Neural progenitor cell (in vitro differentiated cells): ENCODE data around the gene NUP85.

ENCODE experiments used
- CTCF ChIP-seq: fragments of 200-600 bp; sonication (generic); IDR thresholded peaks from 2 replicates; pipeline ENCODE4 v1.5.1; 2017; ENCODE audit warnings: antibody characterized with exemption, mild to moderate bottlenecking
- EZH2 ChIP-seq: fragments of 200-600 bp; sonication (generic); IDR thresholded peaks from 2 replicates; pipeline ENCODE4 v1.6.1; 2017; ENCODE audit warnings: antibody characterized with exemption, mild to moderate bottlenecking, moderate library complexity
- EZH2phosphoT487 ChIP-seq: fragments of 200-600 bp; sonication (generic); IDR thresholded peaks from 2 replicates; pipeline ENCODE4 v1.6.1; 2017; ENCODE audit warnings: antibody characterized with exemption

DNA sequence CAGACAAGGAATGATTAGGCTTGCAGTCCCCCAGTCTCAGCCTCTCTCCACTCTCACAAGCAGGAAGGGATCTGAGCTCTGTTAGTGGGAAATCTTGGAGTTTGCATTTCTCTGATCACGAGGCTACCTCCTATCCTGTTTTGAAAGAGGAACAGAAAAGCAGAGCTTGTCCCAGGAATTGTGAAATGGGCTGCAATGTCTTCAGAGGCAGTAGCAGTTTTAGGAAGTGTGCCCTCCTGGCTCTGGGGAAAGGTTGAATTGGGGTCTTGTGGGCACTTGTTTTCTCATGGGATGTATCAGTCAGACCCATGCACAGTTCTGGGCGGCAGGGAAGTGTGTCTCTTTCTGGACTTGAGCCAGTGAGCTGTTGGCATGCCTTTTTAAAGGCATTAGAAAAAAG is 22.8 kb downstream of the NUP85 start:
- no peak for TF ChIP-seq CTCF
- TF ChIP-seq EZH2phosphoT487, result no peak
- no peak for TF ChIP-seq EZH2
